Ishikawa (cell line): Measurements from ENCODE around the gene CCDC51.

Experiments used
- CEBPB ChIP-seq: IDR thresholded peaks from 2 replicates; pipeline ENCODE4 v1.6.1; 2012
- CREB1 ChIP-seq: IDR thresholded peaks from 2 replicates; pipeline ENCODE4 v1.6.1; 2012; ENCODE audit warnings: low read depth
- EGR1 ChIP-seq: IDR thresholded peaks from 2 replicates; pipeline ENCODE4 v1.6.1; 2012
- EP300 ChIP-seq: IDR thresholded peaks from 2 replicates; pipeline ENCODE4 v1.6.1; 2012; ENCODE audit warnings: borderline replicate concordance
- FOXM1 ChIP-seq: IDR thresholded peaks from 2 replicates; pipeline ENCODE4 v1.6.1; 2012; ENCODE audit warnings: low read depth, borderline replicate concordance
- NFIC ChIP-seq: IDR thresholded peaks from 2 replicates; pipeline ENCODE4 v1.6.1; 2012
- RAD21 ChIP-seq: IDR thresholded peaks from 2 replicates; pipeline ENCODE4 v1.6.1; 2012; ENCODE audit warnings: low read depth
- TAF1 ChIP-seq: IDR thresholded peaks from 2 replicates; pipeline ENCODE4 v1.6.1; 2012; ENCODE audit warnings: low read depth, mild to moderate bottlenecking
- TCF12 ChIP-seq: IDR thresholded peaks from 2 replicates; pipeline ENCODE4 v1.6.1; 2012; ENCODE audit warnings: low read depth
- TEAD4 ChIP-seq: IDR thresholded peaks from 2 replicates; pipeline ENCODE4 v1.6.1; 2012
- YY1 ChIP-seq: IDR thresholded peaks from 2 replicates; pipeline ENCODE4 v1.6.1; 2012; ENCODE audit warnings: low read depth
- ZBTB7A ChIP-seq: IDR thresholded peaks from 2 replicates; pipeline ENCODE4 v1.6.1; 2012; ENCODE audit warnings: low read depth
- TF ChIP-seq, protein P1 (sequence below): IDR thresholded peaks from 2 replicates; pipeline ENCODE4 v1.6.1; 2012
- TF ChIP-seq, protein P2 (sequence below): IDR thresholded peaks from 2 replicates; pipeline ENCODE4 v1.6.1; 2012; ENCODE audit warnings: low read depth, mild to moderate bottlenecking
- TF ChIP-seq, protein P3 (sequence below): IDR thresholded peaks from 2 replicates; pipeline ENCODE4 v1.6.1; 2012

Gene CCDC51

DNA sequence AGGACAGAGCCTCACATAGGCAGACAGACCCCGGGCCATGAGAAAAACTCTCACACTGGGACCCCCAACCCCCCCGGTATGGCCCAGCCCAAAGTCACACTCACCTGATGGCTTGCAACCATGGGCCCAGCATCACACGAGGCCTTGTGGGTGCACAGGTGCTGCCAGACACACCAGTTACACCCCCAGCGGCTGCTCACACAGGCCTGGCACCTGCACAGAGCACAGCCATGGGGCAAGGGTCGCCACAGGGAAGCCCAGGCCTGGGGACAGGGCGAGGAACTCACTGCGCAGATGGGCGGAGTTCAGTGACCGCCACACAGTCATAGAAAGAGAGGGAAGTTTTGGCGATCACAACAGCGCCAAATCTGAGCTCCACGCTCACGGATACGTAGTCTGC is 19.4 kb downstream of the CCDC51 start:
- TF ChIP-seq RAD21 (no peak), YY1 (no peak)

DNA sequence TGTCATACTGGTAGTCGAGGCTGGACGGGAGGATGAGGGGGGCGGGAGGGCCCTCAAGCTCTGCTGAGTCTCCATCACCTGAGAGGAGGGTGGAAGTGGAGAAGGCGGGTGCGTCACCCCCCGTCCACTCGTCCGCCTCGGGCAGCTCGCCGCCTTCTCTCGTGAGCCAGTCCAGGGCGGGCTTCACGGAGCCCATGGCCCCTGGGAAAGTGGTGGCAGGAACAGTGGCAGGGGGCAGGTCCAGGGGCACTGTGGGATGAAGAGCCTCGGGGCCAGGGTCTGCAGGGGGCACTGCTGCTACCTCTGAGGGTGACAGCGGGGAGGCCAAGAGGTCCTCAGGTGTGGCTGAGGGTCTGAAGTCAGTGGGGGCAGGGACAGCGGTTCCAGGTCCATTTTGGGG is 20.3 kb downstream of the CCDC51 start:
- no peak for TF ChIP-seq CREB1
- TF ChIP-seq, protein P1, sequence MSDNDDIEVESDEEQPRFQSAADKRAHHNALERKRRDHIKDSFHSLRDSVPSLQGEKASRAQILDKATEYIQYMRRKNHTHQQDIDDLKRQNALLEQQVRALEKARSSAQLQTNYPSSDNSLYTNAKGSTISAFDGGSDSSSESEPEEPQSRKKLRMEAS: no peak
- no peak for TF ChIP-seq EGR1
- no peak for TF ChIP-seq RAD21
- TF ChIP-seq, protein P2, sequence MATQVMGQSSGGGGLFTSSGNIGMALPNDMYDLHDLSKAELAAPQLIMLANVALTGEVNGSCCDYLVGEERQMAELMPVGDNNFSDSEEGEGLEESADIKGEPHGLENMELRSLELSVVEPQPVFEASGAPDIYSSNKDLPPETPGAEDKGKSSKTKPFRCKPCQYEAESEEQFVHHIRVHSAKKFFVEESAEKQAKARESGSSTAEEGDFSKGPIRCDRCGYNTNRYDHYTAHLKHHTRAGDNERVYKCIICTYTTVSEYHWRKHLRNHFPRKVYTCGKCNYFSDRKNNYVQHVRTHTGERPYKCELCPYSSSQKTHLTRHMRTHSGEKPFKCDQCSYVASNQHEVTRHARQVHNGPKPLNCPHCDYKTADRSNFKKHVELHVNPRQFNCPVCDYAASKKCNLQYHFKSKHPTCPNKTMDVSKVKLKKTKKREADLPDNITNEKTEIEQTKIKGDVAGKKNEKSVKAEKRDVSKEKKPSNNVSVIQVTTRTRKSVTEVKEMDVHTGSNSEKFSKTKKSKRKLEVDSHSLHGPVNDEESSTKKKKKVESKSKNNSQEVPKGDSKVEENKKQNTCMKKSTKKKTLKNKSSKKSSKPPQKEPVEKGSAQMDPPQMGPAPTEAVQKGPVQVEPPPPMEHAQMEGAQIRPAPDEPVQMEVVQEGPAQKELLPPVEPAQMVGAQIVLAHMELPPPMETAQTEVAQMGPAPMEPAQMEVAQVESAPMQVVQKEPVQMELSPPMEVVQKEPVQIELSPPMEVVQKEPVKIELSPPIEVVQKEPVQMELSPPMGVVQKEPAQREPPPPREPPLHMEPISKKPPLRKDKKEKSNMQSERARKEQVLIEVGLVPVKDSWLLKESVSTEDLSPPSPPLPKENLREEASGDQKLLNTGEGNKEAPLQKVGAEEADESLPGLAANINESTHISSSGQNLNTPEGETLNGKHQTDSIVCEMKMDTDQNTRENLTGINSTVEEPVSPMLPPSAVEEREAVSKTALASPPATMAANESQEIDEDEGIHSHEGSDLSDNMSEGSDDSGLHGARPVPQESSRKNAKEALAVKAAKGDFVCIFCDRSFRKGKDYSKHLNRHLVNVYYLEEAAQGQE: no peak
- TF ChIP-seq FOXM1: no peak
- TF ChIP-seq TAF1: no peak
- TF ChIP-seq TEAD4: no peak
- no peak for TF ChIP-seq CEBPB
- no peak for TF ChIP-seq TCF12
- TF ChIP-seq NFIC: no peak
- TF ChIP-seq YY1: no peak
- no peak for TF ChIP-seq ZBTB7A
- TF ChIP-seq, protein P3, sequence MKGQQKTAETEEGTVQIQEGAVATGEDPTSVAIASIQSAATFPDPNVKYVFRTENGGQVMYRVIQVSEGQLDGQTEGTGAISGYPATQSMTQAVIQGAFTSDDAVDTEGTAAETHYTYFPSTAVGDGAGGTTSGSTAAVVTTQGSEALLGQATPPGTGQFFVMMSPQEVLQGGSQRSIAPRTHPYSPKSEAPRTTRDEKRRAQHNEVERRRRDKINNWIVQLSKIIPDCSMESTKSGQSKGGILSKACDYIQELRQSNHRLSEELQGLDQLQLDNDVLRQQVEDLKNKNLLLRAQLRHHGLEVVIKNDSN: no peak
- no peak for TF ChIP-seq EP300

DNA sequence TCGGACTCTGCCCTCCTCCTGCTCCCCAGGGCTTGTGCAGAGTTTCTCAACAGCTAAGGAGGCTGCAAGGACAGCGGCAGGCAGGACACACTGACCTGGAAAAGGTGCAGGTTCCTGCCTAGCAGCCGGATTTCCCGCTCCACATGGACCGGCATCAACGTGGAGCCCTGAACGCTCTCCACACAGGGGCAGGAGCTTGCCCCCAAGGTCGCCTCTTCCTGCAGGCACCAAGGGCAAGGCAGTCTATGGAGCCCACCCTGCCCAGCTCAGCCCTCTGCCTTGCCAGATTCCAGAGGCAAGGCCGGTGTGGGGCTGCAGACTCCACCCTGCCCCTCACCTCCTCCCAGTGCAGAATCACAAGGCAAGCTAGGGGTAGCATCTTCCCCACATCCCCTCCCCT is 20.8 kb downstream of the CCDC51 start:
- TF ChIP-seq EP300: no peak
- TF ChIP-seq, protein P2: no peak
- TF ChIP-seq, protein P1: no peak
- no peak for TF ChIP-seq EGR1
- no peak for TF ChIP-seq ZBTB7A
- TF ChIP-seq YY1: no peak
- TF ChIP-seq NFIC: no peak
- TF ChIP-seq TEAD4: no peak
- no peak for TF ChIP-seq FOXM1
- no peak for TF ChIP-seq TAF1
- TF ChIP-seq, protein P3: no peak
- TF ChIP-seq RAD21: no peak
- TF ChIP-seq TCF12: no peak
- no peak for TF ChIP-seq CREB1
- no peak for TF ChIP-seq CEBPB

DNA sequence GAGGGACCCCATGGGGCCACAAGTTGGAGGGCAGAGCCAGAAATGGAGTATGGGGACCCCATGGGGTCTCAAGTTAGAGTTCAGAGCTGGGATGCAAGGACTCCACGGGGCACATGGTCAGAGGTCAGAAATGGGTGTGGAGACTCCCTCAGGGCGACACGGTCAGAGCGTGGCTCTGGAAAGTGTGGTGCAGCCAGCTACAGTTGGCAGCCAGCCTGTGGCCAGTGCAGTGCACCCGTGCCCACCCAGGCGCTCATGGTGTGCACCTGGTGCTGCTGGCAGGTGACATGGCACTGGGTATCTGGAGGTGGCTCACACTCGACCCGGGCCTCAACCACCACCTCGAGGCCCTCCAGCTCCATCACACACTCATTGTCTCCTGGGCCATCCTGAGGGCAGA is 21.3 kb downstream of the CCDC51 start:
- TF ChIP-seq EP300 (no peak), TCF12 (no peak), CREB1 (no peak), EGR1 (no peak), YY1 (no peak), TAF1 (no peak), FOXM1 (no peak), RAD21 (no peak), NFIC (no peak), ZBTB7A (no peak), TEAD4 (no peak), CEBPB (no peak)
- TF ChIP-seq, protein P1: no peak
- TF ChIP-seq, protein P2: no peak
- TF ChIP-seq, protein P3: no peak
